Frontal cortex (tissue), 4 donors: ENCODE data around the gene CCSER1. TPM values are rescaled to one million over a fixed set of nuclear protein-coding genes. Genes with fewer than 3 reads are reported as not detected.

ENCODE experiments used
- DNase-seq, 2 donors: peaks; one replicate each; pipeline ENCODE4 v3.0.0; 2012; ENCODE audit warnings: low spot score in 2 of 2
- FAIRE-seq: peaks from 2 replicates; lab custom pipeline; 2012; peaks lifted over from hg19 to GRCh38; lab: Jason Lieb, UNC
- total RNA-seq: library from RNA; depleted of rRNA; stranded (reverse); fragments of >200 nt; gene quantifications from one replicate; pipeline ENCODE4 v1.2.3, GENCODE V29; 2014
- donor health status: control.
- donor health status: control.
- donor health status: control.

Gene CCSER1
- total RNA-seq, 1 donor from 2014 or later, result 165 TPM

DNA sequence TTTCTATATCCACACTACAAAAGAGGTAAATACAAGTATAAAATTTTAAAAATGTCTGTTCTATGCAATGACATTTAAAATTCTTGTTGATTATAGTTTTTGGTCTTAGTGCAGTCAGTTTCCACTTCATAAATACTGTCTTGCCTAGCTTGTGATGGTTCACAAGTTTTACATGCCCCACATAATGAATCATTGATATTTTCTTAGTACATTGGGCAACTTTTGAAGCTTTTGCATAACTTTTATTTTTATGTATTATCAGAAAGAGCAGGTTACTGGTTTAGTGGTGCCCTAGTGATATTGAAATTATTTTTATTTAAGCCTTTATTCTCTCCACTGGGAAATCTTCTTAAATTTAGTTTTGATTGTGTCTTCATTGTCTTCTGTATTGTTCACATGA lies 388.0 kb downstream of the CCSER1 start:
- no peak for FAIRE-seq

DNA sequence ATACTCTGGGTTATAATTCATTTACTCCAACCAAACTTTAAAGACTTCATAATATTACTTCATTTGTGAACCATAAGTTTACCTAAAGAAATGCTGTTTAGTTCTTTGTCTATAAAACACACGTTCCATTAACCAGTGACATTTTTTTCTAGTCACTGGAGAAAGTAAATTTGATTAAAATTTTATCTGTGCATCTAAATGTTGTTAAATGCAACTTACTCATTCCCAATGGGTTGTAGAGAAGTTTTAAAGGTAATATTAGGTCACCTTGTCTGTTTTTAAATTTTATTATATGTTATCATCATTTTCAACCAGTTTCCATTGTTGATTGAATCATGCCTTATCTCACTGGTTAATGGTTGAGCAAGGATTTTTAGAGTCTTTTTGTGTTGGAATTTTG lies 401.4 kb downstream of the CCSER1 start:
- no peak for DNase-seq
- FAIRE-seq, result no peak

More for the DNA sequence above, 388.0 kb downstream of the CCSER1 start:
- no peak for DNase-seq

DNA sequence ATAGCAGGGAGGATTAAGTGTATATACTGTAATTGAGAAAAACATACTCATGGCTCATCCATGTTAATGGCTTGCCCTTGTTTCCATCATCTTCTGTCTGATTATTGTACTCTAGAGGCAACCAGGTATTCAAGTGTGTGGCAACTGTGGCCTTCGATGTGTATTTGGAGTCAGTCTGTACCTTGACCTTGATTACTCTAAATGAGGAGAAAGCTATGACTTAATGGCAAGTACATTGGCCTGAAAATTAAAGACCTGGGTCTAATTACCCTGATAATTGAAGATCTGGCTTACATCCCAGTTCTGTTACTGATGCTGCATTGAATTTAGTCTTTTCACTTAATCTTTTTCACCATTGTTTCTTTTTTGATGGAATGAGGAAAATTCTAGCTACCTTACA lies 409.2 kb downstream of the CCSER1 start:
- DNase-seq, result no peak
- no peak for FAIRE-seq

DNA sequence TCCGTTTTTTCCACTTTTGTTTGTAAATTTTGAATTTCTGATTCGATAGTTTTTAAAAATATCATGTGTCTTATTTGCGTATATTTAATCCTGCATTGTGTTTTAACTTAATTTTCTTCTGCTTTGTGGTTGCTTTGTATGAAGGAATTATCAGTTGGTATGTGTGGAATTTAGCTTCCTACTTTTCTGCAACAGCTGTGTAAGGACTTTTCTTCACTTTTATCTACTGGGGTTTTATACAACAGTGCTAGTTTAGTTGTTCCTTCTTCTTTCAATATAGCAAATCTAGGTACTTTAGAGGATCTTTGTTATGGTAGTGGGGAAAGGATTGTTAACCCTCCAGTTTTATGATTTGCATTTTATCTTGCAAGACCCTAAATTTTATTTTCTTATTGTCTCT lies 410.3 kb downstream of the CCSER1 start:
- FAIRE-seq, result no peak
- no peak for DNase-seq

DNA sequence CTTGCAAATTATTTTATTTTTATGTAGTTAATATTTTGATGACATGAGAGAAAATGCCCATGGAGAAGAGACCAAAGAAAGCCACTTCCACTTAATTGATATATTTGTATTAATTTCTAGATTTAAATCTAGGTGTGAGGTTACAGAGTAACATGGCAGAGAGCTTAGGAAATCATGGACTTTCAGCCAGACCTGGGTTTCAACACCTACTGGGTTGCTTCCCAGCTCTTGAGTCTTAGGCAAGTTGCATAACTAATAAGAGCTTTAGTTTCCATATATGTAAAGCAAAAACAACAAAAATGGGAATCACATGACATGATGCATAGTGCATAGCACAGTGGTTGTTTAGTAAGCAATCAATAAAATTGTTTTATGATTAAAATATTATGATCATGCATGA lies 413.3 kb downstream of the CCSER1 start:
- DNase-seq (no peak), FAIRE-seq (no peak)

DNA sequence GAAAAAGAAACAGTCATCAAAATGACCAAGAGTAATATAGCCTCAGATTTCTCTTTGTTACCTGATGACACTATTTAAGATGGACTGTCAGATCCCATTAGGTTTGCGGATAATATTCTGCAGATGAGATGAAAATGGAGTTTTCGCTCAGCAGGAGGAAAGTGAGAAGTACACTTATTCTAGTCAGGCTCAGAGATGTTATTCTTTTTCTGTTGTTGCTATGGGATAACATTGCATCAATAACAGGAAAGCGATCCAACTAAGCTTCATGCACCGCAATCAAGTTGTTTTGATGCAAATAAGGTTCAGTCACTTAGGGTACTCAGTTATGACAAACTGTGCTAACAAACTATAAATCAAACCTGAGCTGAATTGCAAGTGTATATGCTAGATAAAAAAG lies 415.0 kb downstream of the CCSER1 start:
- no peak for DNase-seq
- no peak for FAIRE-seq

DNA sequence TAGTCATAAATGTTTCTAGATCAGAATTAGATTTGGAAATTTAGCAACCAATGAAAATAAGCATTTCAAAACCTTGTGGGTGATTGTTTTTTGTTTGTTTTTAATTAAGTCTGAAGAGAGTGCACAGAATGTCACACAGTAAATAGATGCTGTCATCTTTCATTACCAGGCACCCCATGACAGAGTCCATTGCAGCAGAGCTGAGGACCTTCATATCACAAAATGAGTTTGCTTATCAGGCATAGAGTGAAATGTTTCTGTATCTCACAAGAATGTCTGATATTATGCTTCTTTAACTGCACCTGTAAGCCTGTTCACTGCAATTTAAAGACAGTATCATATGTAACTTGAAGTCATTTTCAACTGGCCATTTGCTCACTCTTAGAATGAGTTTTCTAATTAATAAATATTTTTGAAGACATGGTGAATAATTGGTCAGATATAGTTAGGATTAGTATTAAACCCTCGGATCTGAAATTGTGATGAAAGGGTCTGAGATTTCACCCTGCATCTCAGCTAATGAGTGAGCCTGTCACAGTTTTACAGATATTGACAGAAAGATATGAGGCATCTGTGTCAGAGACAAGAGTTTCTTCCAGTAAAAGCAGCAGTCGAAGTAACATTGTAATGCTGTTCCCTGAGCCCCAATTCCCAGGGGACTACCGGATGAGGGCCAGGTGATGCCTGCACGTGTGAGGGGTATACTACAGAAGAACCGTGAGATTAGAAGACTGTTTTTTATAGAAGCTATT lies 416.4 kb downstream of the CCSER1 start:
- DNase-seq (no peak), FAIRE-seq (no peak)

DNA sequence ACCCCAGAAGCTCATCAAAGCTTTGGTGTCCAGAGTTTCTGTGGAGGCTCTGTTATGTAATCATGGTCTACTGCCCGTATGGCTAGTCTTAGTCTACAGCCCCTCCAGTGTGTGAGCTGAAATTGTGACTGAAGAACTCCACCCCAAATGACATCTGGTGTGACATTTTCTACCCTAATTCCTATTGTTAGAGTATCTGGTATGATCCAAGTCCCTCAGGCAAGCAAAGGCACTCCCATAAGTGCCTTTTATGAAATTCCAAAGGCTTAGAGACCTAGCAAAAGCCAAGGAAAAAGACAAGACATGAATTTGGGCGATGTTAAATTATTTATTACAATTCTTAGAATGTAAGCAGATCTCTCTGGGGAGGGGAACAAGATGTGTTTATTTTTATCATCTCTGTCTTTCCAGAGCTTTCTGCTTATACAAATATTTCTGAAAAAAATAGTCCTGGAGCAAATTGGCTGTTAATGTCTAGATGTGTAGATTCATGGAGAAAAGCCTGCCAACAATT lies 417.4 kb downstream of the CCSER1 start:
- DNase-seq (no peak), FAIRE-seq (no peak)

DNA sequence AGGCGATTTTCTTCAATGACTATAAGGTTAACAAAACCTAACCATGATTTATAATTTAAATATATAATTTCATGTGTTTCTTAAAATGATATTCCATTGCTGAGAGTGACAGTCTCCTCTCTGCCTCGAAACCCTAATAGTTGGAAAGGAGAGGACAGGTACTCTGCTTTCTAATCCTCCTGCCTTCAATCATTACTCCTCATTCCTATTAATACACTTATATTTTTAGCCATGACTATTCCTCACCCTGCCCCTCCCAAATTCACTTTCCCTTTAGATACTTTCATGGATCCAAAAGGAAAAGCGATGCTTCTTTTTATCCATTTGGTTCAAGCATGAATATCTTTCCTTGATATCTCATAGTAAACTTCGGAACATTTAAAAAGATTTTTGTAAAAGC lies 418.2 kb downstream of the CCSER1 start:
- no peak for FAIRE-seq
- no peak for DNase-seq

DNA sequence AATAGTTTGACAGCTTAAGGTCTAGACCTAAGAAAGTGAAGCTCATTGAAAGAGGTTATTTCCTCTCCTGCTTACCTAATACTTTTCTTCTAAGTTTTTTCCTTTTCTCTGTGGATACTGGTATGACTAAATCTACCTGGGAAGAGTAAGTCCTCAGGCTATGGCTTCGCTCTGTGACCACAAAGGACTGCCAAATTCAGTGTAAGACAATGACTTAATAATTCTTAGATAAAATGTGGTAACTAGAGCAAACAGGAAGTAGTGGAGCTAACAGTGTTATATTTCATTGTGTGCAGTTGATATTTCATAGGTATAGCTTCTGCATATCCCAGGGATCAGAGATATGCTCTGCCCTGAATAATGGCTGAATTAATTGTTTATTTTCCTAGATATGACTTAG lies 418.9 kb downstream of the CCSER1 start:
- DNase-seq (no peak), FAIRE-seq (no peak)

DNA sequence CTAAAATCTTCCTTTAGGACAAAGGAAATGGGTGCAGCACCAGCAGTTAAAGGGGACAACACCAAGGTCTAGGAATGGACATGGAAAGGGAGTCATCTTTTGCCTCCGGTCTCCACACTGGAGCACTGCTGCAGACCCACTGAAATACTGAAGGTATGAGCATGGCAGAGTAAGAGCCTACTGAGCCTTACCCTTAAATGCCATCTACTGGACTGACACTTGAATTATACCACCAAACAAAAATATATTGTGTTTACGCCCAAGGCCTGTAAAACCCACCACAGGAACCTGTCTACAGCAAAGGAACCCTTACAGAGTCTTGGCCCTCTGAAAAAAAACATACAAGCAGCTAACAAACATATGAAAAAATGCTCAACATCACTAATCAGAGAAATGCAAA lies 443.4 kb downstream of the CCSER1 start:
- FAIRE-seq, result no peak
- DNase-seq, result no peak

DNA sequence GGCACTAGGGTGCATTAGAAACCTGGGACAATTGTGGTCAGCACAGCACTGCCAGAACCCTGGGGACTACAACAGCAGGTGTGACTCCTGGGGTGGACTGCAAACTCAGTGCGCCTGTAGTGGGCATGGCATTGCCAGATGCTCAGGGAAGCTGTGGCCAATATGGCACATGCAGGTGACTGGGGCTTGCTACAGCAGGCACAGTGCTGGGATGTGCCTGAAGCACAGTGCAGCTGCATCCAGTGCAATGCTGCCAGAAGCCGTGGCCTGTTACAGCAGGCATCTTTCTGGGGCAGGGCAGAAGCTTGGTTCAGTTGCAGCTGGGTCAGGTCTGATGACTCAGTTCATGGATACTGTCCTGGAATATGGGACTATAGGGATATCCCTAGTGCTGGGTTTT lies 445.8 kb downstream of the CCSER1 start:
- FAIRE-seq (no peak), DNase-seq (no peak)

DNA sequence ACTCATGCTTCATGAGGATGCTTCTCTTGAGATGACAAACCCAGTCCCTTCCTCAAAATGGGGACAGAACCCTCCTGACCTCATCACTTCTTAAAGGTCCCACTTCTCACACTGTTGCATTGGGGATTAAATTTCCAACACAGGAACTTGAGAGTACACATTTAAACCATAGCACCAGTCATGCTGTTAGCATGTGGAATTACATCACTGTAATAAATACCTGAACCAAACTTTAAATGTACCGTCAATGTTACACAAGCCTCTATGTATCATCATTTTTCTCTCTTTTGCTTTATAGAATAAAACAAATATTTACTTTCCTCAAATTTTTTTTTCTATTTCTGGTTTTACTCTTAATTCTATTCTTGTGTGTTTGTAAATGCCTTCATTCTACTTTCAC lies 448.2 kb downstream of the CCSER1 start:
- no peak for FAIRE-seq

DNA sequence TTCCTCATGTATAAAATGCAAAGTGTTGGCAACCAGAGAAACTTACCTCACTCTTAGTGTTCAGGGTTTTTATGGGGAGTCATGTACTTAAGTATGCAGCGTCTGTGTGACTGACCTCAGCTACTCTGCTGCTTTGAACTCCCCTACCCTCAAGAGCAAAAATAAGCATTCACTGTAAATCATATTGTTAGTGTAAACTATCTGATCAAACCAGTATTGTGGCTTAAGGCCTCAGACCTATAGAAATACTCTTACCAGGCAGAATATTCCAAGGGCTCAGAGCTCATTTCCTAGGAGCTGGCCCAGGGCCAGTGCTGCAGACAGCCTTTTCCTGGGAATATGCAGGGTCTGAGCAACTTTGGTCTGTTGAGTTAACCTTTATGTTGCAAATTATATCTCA lies 453.1 kb downstream of the CCSER1 start:
- FAIRE-seq, result no peak
- DNase-seq, result no peak

More for the DNA sequence above, 448.2 kb downstream of the CCSER1 start:
- no peak for DNase-seq

DNA sequence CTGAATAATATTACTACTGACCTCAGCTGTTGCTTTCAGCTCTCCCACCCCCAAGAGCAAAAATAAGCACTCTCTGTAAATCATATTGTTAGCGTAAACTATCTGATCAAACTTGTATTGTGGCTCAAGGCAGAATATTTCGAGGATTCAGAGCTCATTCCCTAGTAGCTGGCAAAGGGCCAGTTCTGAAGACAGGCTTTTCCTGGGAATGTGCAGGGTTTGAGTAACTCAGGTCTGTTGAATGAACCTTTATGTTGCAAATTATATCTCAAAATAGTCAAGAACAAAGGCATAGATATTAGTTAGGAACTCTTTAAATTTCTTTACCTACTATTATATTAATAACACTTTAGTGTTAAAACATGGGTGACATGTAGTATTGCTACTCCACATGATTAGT lies 454.9 kb downstream of the CCSER1 start:
- DNase-seq, result no peak
- no peak for FAIRE-seq

DNA sequence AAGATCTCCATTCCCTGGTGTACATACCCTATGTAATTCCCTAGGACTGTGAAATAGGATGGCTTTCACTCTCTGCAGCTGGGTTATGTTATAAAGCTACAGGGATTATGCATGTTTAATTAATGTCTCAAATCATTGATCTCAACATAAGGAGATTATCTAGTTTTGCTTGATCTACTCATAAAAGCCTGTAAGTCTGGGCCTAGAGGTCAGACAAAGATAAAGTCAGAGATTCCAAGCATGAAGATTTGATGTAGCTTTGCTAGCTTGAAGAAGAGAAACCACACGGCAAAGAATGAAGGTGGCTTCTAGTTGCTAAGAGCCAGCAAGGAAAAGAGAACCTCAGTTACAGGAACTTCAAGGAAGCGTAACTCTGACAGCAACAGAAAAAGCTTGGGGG lies 456.9 kb downstream of the CCSER1 start:
- DNase-seq (no peak), FAIRE-seq (no peak)

DNA sequence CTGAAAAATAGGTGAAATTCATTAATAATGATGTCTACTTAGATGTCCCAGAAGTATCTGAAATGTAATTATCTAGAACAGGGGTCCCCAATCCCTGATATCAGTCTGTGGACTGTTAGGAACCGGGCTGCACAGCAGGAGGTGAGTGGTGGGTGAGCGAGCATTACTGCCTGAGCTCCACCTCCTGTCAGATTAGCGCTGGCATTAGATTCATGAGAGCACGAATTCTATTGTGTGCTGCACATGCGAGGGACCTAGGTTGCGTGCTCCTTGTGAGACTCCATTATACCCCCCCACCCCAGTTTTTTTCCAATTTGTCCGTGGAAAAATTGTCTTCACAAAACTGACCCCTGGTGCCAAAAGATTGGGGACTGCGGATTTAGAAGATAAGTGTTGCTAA lies 458.8 kb downstream of the CCSER1 start:
- FAIRE-seq, result no peak

DNA sequence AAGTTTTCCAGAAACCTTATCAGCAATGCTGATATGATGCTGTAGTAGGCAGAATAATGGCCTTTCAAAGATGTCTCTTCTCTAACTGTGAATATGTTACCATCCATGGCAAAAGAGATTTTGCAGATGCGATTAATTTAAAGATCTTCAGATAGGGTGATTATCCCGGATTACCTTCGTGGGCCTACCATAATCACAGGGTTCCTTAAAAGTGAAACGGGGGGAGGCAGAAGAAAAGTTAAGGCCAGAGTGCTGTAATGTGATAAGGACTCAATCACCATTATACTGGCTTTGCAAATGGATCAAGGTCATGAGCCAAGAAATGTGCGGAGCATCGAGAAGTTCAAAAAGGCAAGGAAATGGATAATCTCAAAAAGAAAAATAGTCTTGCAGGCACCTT lies 459.6 kb downstream of the CCSER1 start:
- FAIRE-seq (no peak), DNase-seq (no peak)

More for the DNA sequence above, 458.8 kb downstream of the CCSER1 start:
- DNase-seq, result no peak

DNA sequence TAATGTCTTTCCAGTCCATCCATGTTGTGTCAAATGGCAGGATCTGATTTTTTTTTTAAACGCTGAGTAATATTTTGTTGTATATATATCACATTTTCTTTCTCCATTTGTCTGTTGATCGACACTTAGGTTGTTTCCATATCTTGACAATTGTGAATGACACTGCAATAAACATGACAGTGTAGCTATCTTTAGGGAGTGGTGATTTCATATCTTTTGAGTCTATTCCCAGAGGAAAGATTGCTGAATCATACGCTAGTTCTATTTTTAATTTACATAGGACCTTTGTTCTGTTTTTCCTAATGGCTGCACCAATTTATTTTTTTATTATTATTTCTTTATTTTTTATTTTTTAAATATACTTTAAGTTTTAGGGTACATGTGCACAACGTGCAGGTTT lies 470.7 kb downstream of the CCSER1 start:
- no peak for FAIRE-seq
- DNase-seq, result no peak

DNA sequence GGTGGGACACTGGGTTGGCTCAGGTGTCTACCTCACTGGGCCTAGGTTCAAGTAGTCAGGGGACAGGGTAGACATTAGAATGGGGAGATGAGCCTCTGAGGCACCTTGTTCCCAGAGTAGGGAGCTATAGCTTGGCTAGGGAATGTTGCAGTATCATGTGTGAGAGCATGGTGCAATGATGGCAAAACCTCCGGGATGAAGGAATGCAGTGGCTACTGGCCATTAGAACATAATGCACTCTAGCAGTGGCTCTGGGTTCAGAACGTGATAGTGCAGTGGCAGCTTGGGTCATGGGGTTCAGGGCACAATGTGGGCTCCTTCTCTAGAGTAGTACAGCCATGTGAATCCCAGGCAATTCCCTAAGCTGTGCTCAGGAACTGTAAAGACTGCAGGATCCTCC lies 471.5 kb downstream of the CCSER1 start:
- FAIRE-seq (no peak), DNase-seq (no peak)

DNA sequence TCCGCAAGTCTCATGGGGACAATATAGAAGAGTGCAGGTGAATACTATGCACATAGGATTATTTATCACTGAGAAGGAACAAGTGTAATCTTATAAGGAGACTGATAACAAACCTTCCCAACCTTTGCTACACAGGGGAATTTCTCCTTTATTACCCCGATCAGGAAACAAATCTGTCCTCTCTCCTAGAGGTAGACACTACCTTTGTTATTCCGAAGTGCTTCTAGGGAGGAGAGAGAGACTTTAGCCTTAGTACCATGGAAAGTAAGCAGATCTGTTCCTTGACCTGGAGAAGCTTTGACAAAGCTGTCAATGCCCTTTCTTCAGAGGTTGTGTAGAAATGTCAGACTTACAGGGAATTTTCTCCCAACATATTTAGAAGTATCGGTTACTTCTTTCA lies 475.5 kb downstream of the CCSER1 start:
- no peak for FAIRE-seq
- DNase-seq, result no peak

DNA sequence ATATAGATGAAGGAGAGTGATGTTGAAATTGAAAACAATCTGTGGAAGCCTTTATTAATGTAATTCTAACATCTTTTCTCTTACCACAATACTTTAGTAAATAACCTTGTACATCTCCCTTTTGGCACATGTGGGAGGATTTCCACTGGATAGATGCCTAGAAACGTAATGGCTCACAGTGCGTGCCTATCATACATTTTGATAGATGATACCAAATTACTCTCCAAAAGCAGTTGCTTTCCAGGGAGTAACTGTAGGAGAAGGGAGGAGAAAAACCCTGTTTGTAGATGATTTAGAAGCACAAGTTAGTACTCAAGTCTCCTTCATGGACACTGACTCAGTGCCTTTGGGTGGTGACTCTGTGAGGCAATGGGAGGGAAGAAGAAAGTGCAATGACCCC lies 476.3 kb downstream of the CCSER1 start:
- no peak for FAIRE-seq
- no peak for DNase-seq
